ENCODE measurements around the gene EP400. TPM values are rescaled to one million over a fixed set of nuclear protein-coding genes. Genes with fewer than 3 reads are reported as not detected.

Gene EP400
- polyA plus RNA-seq, 4 donors, result 8.6 to 28.9 (median 12.8) TPM

DNA sequence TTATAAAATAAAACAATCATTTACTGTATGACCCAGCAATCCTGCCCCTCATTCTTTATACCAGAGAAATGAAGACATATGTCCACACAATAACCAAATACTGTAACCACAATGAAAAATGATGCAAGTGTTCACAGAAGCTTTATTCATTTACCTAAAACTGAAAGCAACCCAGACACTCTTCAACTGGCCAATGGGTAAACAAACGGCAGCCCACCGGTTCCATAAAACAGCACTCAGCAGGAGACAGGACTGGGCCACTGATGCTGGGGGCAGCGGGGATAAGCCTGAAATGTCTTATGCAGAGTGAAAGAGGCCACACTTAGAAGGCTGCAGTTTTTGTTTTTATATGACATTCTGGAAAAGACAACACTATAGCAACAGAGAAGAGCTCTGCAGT lies 179.3 kb downstream of the EP400 start:
- peaks cover 2 to 31% (median 5%) of the 10 kb centered on the region in 3 donors for H3K36me3 ChIP-seq (ENCODE audit: control insufficient read depth in 3 of 3, insufficient read depth in 2 of 3, low read depth in 1 of 3, low read length in 3 of 3)
- H3K27ac ChIP-seq (ENCODE audit: low read depth in 1 of 3, low read length in 2 of 3), result no peak overlapping the region
- FAIRE-seq (no peak), DNase-seq (no peak)
- peaks cover 0 to 11% of the 10 kb centered on the region in 2 donors for H3K9me3 ChIP-seq (ENCODE audit: control insufficient read depth in 2 of 2, insufficient read depth in 1 of 2, low read depth in 1 of 2, low read length in 1 of 2)
- WGBS, 3 donors, result 94 to 95% (median 95%) methylated on average over 3 of the region's 3 CpGs
- no peaks in the 10 kb centered on the region for H3K27me3 ChIP-seq (ENCODE audit: control insufficient read depth in 3 of 3, insufficient read depth in 3 of 3, low read length in 3 of 3)
- no peak overlapping the region for H3K4me3 ChIP-seq (ENCODE audit: low read depth in 1 of 3, low read length in 3 of 3)
- no peaks in the 10 kb centered on the region for H3K4me1 ChIP-seq (ENCODE audit: control insufficient read depth in 3 of 3, insufficient read depth in 2 of 3, low read depth in 1 of 3, low read length in 2 of 3)

DNA sequence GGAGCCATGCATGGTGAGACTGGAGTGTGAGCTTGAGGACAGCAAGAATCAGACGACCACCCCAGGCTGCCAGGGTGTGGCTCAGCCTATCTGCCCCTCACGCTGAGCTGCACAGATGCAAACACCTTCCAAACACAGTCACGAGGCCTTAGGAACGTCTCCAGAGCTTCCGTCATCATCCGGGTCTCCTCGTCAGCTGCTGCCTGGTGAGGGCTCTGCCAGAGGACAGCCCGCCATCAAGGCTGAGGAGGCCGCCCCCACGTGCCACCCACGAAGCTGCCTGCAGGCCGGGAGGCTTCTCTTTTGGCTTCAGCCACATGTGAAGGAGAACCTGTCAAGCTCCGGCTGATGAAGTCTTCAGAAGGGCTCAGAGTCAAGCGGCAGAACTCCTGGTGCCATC lies 180.9 kb downstream of the EP400 start:
- H3K4me3 ChIP-seq (ENCODE audit: low read depth in 1 of 3, low read length in 3 of 3), result no peak overlapping the region
- no peaks in the 10 kb centered on the region for H3K4me1 ChIP-seq (ENCODE audit: control insufficient read depth in 3 of 3, insufficient read depth in 2 of 3, low read depth in 1 of 3, low read length in 2 of 3)
- no peaks in the 10 kb centered on the region for H3K27me3 ChIP-seq (ENCODE audit: control insufficient read depth in 3 of 3, insufficient read depth in 3 of 3, low read length in 3 of 3)
- H3K36me3 ChIP-seq (ENCODE audit: control insufficient read depth in 3 of 3, insufficient read depth in 2 of 3, low read depth in 1 of 3, low read length in 3 of 3), result peaks cover 2 to 16% (median 5%) of the 10 kb centered on the region in 3 donors
- H3K27ac ChIP-seq (ENCODE audit: low read depth in 1 of 3, low read length in 2 of 3), result no peak overlapping the region
- H3K9me3 ChIP-seq (ENCODE audit: control insufficient read depth in 2 of 2, insufficient read depth in 1 of 2, low read depth in 1 of 2, low read length in 1 of 2), result peaks cover 0 to 11% of the 10 kb centered on the region in 2 donors
- FAIRE-seq (no peak), DNase-seq (no peak)
- WGBS, 3 donors, result 92 to 93% (median 92%) methylated on average over 14 of the region's 14 CpGs

Other genes starting within 250 kb of the EP400 start
- gene SFSWAP, start 238.9 kb upstream of the EP400 start, polyA plus RNA-seq, result 10 to 100 TPM; 19.7 to 34.7 (median 33.4) TPM
- 1 to 10 TPM in 2 of 4 donors, not detected in 2; 2.5 to 4.5 TPM for gene MMP17, start 121.5 kb upstream of the EP400 start, polyA plus RNA-seq
- 10 to 100 TPM; 11.3 to 30.0 (median 12.5) TPM for gene ULK1, start 55.3 kb upstream of the EP400 start, polyA plus RNA-seq
- gene PUS1, start 20.7 kb upstream of the EP400 start, polyA plus RNA-seq, result 10 to 100 TPM; 11.6 to 30.0 (median 18.1) TPM
- 10 to 100 TPM in 2 of 4 donors, 1 to 10 TPM in 2; 5.1 to 17.3 (median 11.3) TPM for gene DDX51, start 194.4 kb downstream of the EP400 start, polyA plus RNA-seq
- 10 to 100 TPM; 13.2 to 32.4 (median 27.5) TPM for gene NOC4L, start 194.5 kb downstream of the EP400 start, polyA plus RNA-seq

Measured in small intestine (tissue), 7 donors.